Glomerular visceral epithelial cell (primary cell): ENCODE measurements around the gene ZNF441.
A peak's percentile ranks its signal among the peaks of the same experiment; 100 is the strongest.
"Not testable (repeated sequence)": the region's sequence is repeated elsewhere in the genome, so short reads cannot be mapped to it uniquely, and the experiment has no call there.

Source experiments
- DNase-seq: peaks from one replicate; pipeline ENCODE4 v3.0.0-alpha.2; 2016; ENCODE audit errors: extremely low spot score

Gene ZNF441

DNA sequence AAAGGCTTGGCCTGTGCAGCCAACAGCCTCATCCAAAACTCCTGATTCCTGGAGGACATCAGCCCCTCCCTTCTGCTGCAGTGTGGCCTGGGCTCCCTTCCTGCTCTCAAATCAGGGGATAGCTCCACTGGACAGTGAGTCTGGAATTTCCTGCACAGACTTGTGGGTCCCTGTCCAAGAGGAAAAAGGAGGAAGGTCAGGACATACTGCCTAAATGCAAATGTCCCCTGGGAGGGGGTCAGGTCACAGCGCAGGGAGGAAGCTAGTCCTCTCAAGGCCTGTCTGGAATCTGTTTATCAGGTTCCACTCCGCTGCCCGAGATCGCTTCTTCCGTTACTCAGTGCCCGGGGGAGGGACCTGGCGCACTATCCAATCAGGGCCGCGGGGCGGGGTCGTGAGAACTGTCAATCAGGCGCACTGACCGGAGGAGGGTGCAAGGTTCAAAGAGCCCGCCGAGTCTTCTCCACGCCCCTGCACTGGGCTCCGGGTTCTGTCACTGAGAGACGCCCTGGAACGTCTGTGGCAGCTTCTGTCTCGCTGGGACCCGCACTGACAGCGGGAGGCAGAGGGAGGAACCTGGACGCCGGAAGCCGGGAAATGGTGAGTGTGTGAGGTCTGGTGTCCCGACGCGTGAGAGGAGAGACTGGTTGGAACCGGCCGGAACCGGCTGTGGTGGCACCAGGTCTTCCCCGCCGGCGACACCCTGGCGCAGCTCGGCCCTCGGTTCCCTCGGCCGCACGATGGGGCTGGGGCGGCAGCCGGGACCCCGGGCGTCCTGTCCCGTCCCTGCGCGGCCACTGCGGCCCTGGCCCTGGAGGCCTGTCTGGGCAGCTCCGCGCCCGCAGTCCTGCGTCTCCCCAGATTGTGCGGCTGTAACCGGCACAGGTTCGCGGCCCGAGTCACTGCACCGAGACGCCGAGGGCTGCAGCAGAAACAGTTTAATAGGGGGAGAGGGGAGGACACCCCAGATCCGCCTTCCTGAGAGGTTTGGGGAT lies at the start of gene ZNF441:
TSS of gene ZNF441 (plus strand) at position 404 of the 995 bp plus-strand sequence. CDS start at position 598, 194 bp downstream.
- peak; percentile 95 for DNase-seq

GRCh38 chr19:11721681-11722080 lies 45.1 kb upstream of the ZNF441 start:
- DNase-seq: no peak

GRCh38 chr19:11722414-11722813 lies 44.4 kb upstream of the ZNF441 start:
- no peak for DNase-seq

GRCh38 chr19:11729586-11729985 lies 37.2 kb upstream of the ZNF441 start:
- no peak for DNase-seq

GRCh38 chr19:11735375-11735774 lies 31.4 kb upstream of the ZNF441 start:
- no peak for DNase-seq

- DNase-seq: peak; percentile 25
These were observed 30.1 kb upstream of the ZNF441 start for GRCh38 chr19:11736696-11737095.

DNA sequence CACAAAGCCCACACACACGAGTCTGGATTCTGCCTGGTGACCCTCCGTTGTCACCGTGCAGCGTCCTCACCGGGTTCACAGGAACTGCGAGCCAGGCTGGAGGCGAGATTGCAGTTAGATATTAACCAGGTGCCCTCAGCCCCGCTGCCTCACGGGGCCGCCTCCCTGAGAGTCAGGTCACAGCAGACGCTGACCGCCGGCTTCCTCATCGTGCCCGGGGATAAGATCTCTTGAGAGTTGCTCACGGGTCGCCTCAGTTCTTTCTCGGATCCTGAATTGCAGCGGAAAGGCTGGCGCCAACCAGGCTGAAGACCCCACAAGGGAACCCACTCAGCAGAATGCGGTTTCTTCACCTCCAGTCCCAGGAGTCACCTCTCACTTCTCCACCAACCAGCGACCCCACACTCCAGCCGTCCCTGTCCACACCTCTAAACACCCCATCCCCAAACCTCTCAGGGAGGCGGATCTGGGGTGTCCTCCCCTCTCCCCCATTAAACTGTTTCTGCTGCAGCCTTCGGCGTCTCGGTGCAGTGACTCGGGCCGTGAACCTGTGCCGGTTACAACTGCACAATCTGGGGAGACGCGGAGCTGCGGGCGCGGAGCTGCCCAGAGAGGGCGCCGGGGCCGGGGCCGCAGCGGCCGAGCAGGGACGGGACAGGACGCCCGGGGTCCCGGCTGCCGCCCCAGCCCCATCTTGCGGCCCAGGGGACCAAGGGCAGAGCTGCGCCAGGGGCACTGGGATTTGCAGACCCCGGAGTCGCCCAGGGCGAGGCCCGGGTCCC lies 28.6 kb upstream of the ZNF441 start:
- DNase-seq: peak; percentile 70

- DNase-seq: peak; percentile 99
These were observed 27.8 kb upstream of the ZNF441 start, which contains the start of gene ZNF823 for GRCh38 chr19:11738746-11739620. Gene ZNF823, minus strand, starts transcription at chr19:11738946. Its CDS starts 127 bp downstream, at chr19:11738819.

- DNase-seq: peak; percentile 86
These were observed 20.9 kb upstream of the ZNF441 start for GRCh38 chr19:11745869-11746268.

DNA sequence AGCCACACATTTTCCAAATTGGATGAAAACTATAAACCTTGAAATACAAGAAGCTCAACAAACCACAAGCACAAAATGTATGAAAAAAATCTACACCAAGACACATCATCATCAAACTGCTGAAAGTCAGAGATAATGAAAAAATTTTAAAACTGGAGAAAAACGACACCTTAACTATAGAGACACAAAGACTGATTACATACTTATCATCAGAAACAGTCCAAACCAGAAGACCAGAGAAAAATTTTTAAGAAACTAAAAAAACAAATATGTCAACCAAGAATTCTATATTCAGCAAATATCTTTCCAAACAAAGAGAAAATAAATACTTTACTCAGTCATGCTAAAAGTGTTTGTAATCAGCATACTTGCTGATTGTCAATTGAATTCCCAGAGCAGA lies 19.5 kb upstream of the ZNF441 start:
- no peak for DNase-seq

DNA sequence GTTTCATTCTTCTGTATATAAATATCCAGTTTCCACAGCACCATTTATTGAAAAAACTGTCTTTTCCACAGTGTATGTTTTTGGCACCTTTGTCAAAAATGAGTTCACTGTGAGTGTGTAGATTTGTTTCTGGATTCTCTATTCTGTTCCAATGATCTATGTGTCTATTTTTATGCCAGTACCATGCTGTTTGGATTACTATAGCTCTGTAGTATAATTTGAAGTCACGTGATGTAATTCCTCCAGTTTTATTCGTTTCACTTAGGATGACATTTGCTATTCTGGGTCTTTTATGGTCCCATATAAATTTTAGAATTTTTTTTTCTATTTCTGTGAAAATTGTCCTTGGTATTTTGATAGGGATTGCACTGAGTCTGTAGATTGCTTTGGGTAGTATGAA lies 17.0 kb upstream of the ZNF441 start:
- DNase-seq: no peak

DNA sequence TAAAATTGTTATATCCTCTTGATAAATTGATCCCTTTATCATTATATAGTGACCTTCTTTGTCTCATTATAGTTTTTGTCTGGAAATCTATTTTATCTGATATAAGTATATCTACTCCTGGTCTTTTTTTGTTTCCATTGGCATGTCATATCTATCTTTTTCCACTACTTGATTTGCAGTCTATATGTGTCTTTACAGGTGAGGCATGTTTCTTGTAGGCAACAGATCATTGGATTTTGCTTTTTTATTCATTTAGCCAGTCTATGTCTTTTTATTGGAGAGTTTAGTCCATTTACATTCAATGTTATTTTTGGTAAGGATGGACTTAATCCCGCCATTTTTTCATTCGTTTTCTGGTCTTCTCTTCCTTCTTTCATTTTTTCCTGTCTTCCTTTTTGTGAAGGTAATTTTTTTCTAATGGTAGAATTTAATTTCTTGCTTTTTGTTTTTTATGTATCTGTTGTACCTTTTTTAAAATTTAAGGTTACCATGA lies 14.5 kb upstream of the ZNF441 start:
- no peak for DNase-seq

- no peak for DNase-seq
These were observed 12.1 kb upstream of the ZNF441 start for GRCh38 chr19:11754663-11755062.

GRCh38 chr19:11756965-11757364 lies 9.8 kb upstream of the ZNF441 start:
- no peak for DNase-seq

DNA sequence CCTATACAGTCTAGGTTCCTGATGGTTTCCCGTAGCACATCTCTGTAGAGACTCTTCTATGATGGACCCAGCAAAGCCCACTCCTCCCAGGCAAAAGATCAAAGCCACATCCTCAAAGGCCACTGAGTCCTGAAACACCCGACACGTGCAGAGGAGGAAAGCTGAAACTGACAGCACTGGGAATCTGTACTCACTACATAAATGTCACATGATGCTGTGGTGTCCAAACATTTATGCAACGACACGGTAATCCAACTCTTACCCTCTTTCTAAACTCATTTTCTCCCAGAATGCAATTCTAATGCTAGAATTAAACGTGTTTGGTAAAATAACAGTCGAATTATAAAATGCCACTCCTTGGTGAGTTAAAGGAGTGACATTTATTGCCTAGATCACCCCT lies 7.0 kb upstream of the ZNF441 start:
- no peak for DNase-seq

DNA sequence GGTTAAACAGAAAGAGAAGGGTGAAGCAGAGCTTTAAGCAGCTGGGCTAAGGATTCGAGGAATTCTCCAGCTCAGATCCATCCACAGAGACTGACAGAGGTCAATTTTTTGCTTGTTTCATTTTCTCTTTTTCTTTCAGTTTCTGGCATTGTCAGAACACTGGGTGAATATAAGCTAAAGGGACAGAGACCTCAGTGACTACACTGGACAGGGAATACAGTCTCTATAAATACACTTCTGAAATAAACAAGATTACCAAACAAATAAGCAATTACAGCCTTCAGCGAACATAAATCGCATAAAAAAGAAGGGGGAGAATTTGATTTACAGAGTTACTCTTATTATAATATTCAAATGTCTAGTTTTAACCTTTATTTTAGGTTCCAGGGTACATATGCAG lies 3.7 kb upstream of the ZNF441 start:
- DNase-seq: no peak

GRCh38 chr19:11763611-11764010 lies 3.2 kb upstream of the ZNF441 start:
- DNase-seq: no peak

DNA sequence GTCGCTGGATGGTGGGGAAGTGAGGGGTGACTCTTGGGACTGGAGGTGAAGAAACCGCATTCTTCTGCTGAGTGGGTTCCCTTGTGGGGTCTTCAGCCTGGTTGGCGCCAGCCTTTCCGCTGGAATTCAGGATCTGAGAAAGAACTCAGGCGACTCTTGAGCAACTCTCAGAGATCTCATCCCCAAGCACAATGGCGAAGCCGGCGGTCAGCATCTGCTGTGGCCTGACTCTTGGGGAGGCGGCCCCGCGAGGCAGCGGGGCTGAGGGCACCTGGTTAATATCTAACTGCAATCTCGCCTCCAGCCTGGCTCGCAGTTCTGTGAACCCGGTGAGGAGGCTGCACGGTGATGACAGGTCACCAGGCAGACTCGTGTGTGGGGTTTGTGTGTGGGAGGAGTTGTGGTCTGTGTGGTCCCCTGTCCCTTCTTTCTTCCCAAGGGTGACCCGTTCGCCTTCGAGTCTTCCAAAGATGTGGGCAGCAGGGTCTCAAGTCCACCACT lies 883 bp downstream of the ZNF441 start:
- DNase-seq: peak; percentile 84

GRCh38 chr19:11769995-11770394 lies 3.2 kb downstream of the ZNF441 start:
- no peak for DNase-seq

DNA sequence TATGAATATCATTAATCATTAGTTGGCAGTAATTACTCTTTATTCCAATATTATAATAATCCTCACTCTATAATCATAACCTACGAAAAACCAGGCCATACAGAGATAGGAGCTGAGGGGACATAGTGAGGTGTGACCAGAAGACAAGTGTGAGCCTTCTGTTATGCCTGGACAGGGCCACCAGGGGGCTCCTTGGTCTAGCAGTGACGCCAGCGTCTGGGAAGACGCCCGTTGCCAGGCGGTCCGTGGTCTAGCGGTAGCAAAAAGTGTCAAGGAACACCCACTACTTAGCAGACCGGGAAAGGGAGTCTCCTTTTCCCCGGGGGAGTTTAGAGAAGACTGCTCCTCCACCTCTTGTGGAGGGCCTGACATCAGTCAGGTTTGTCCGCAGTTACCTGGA lies 4.7 kb downstream of the ZNF441 start:
- not testable (repeated sequence) for DNase-seq

DNA sequence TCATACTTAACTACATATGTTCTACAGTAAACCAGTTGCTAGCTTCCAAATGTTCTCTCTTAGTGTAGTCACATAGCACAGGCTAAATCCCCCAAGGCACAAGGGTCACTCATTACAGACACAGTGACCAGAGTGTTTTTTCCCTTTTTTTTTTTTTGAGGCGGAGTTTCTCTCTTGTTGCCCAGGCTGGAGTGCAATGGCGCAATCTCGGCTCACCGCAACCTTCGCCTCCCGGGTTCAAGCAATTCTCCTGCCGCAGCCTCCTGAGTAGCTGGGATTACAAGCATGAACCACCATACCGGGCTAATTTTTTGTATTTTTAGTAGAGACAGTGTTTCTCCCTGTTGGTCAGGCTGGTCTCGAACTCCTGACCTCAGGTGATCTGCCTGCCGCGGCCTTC lies 9.9 kb downstream of the ZNF441 start:
- not testable (repeated sequence) for DNase-seq
